GM21786 (cell line): ENCODE results near the gene ST3GAL3.

Source experiments
- ATAC-seq: cut with Tn5 transposase; IDR thresholded peaks from one replicate; pipeline ENCODE4 v1.9.1; 2021; ENCODE audit not compliant: unreplicated experiment

The ST3GAL3 gene

GRCh38 chr1:43977376-43978263 is 270.3 kb downstream of the ST3GAL3 start:
- no peak for ATAC-seq

- no peak for ATAC-seq
Observed at GRCh38 chr1:43978264-43978550, 270.9 kb downstream of the ST3GAL3 start.

GRCh38 chr1:43978551-43979260 is 271.4 kb downstream of the ST3GAL3 start, which contains the start of gene B4GALT2:
Gene B4GALT2, plus strand, starts transcription at chr1:43979210. Its CDS starts 1,951 bp downstream, at chr1:43981161.
- ATAC-seq, result no peak

GRCh38 chr1:43979261-43979527 is 271.9 kb downstream of the ST3GAL3 start:
- ATAC-seq, result no peak

GRCh38 chr1:43979528-43980254 is 272.4 kb downstream of the ST3GAL3 start:
- no peak for ATAC-seq

GRCh38 chr1:43980255-43981134 is 273.2 kb downstream of the ST3GAL3 start:
- no peak for ATAC-seq
